Chondrocyte (in vitro differentiated cells): ENCODE measurements around the gene DRC1. TPM values are rescaled to one million over a fixed set of nuclear protein-coding genes. Genes with fewer than 3 reads are reported as not detected.
"Not testable (repeated sequence)": the region's sequence is repeated elsewhere in the genome, so short reads cannot be mapped to it uniquely, and the experiment has no call there.

Experiments used
- DNase-seq: peaks from one replicate; pipeline ENCODE4 v3.0.0; 2021; ENCODE audit warnings: mixed read lengths, low spot score
- H3K27ac Mint-ChIP-seq: one replicate; pipeline ENCODE4 v1.8.0; 2021; ENCODE audit warnings: mild to moderate bottlenecking, moderate library complexity, mixed read lengths; ENCODE audit not compliant: unreplicated experiment
- H3K27me3 Mint-ChIP-seq: 2 replicates; pipeline ENCODE4 v1.8.0; 2021; ENCODE audit warnings: low read depth, mixed read lengths
- H3K36me3 Mint-ChIP-seq: 2 replicates; pipeline ENCODE4 v1.8.0; 2021; ENCODE audit warnings: low read depth, mixed read lengths
- H3K4me1 Mint-ChIP-seq: 2 replicates; pipeline ENCODE4 v1.8.0; 2021; ENCODE audit warnings: low read depth, mild to moderate bottlenecking, mixed read lengths
- H3K4me3 Mint-ChIP-seq: one replicate; pipeline ENCODE4 v1.8.0; 2021; ENCODE audit warnings: mild to moderate bottlenecking, moderate library complexity, mixed read lengths; ENCODE audit not compliant: unreplicated experiment
- H3K9me3 Mint-ChIP-seq: 2 replicates; pipeline ENCODE4 v1.8.0; 2021; ENCODE audit warnings: low read depth, mixed read lengths
- total RNA-seq: library from RNA; stranded (reverse); gene quantifications from 3 replicates; pipeline ENCODE4 v1.2.1, GENCODE V29; 2021
- TF ChIP-seq, protein P1 (sequence below): fragments of 200-600 bp; sonication (generic); IDR thresholded peaks from 2 replicates; pipeline ENCODE4 v1.5.0; 2021; ENCODE audit warnings: antibody characterized with exemption, mild to moderate bottlenecking, moderate library complexity

The DRC1 gene
- total RNA-seq, 1 donor from 2014 or later, result 0.17 TPM

DNA sequence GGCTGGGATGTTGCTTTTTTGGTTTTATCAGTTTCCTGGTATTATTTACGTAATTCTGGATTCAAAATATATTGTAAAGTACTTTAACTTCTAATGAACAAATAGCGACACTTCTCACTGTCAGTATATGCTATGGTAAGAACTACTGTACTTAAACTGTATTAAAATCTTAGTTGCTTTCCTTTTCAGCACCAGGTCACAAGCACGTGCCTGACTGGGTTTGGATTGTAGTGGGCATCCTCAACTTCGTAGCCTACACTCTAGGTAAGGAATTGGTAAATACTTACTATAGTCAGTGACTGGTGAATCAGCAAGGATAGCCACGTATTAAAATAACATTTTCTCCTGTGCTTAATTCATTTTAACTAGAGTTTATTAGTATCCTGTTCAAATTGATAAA, 34.8 kb upstream of the DRC1 start:
- no peak overlapping the region for H3K4me3 Mint-ChIP-seq
- no peak overlapping the region for H3K27ac Mint-ChIP-seq
- no peaks in the 10 kb centered on the region for H3K27me3 Mint-ChIP-seq
- no peak for DNase-seq
- H3K4me1 Mint-ChIP-seq, result peaks cover 5% of the 10 kb centered on the region
- TF ChIP-seq, protein P1, sequence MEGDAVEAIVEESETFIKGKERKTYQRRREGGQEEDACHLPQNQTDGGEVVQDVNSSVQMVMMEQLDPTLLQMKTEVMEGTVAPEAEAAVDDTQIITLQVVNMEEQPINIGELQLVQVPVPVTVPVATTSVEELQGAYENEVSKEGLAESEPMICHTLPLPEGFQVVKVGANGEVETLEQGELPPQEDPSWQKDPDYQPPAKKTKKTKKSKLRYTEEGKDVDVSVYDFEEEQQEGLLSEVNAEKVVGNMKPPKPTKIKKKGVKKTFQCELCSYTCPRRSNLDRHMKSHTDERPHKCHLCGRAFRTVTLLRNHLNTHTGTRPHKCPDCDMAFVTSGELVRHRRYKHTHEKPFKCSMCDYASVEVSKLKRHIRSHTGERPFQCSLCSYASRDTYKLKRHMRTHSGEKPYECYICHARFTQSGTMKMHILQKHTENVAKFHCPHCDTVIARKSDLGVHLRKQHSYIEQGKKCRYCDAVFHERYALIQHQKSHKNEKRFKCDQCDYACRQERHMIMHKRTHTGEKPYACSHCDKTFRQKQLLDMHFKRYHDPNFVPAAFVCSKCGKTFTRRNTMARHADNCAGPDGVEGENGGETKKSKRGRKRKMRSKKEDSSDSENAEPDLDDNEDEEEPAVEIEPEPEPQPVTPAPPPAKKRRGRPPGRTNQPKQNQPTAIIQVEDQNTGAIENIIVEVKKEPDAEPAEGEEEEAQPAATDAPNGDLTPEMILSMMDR, result no peak
- peaks cover 4% of the 10 kb centered on the region for H3K36me3 Mint-ChIP-seq
- H3K9me3 Mint-ChIP-seq, result no peaks in the 10 kb centered on the region

DNA sequence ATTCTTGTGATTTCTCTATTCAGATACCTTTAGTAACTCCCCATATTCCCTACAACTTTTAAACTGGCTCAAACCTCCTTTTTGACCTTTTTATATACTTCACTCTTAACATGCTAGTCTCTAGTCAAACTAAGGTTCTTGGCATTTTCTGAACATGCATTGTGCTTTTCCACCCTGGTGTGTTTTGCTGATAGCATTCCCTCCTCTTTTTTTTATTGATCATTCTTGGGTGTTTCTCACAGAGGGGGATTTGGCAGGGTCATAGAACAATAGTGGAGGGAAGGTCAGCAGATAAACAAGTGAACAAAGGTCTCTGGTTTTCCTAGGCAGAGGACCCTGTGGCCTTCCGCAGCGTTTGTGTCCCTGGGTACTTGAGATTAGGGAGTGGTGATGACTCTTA, 32.1 kb upstream of the DRC1 start:
- H3K36me3 Mint-ChIP-seq, result peaks cover 12% of the 10 kb centered on the region
- not testable (repeated sequence) for H3K27me3 Mint-ChIP-seq, H3K9me3 Mint-ChIP-seq, H3K4me3 Mint-ChIP-seq, H3K27ac Mint-ChIP-seq, H3K4me1 Mint-ChIP-seq, DNase-seq

DNA sequence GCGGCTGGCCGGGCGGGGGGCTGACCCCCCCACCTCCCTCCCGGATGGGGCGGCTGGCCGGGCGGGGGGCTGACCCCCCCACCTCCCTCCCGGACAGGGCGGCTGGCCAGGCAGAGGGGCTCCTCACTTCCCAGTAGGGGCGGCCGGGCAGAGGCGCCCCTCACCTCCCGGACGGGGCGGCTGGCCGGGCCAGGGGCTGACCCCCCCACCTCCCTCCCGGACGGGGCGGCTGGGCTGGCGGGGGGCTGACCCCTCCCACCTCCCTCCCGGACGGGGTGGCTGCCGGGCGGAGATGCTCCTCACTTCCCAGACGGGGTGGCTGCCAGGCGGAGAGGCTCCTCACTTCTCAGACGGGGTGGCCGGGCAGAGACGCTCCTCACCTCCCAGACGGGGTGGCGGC, 30.8 kb upstream of the DRC1 start:
- not testable (repeated sequence) for DNase-seq

DNA sequence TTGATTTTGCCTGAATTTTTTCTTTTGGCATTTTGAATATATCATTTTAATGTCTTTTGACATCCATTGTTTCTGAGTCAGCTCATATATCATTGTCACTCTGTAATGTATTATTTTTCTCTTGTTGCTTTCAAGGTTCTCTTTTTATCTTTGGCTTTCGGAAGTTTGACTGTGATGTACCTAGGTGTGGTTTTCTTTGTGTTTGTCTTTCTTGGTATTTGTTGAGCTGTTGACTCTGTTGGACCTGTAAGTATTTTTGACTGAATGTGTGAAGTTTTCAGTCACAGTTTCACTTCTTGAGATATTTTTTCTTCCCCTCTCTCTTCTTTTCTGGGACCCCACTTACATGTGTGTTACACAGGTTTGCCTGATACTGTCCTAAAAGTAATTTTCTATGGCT, 24.9 kb upstream of the DRC1 start:
- Mint-ChIP-seq H3K4me3 (no peak overlapping the region), H3K27ac (no peak overlapping the region), H3K9me3 (no peaks in the 10 kb centered on the region), H3K4me1 (no peaks in the 10 kb centered on the region), H3K27me3 (no peaks in the 10 kb centered on the region), H3K36me3 (peaks cover 26% of the 10 kb centered on the region)
- TF ChIP-seq, protein P1, result no peak
- no peak for DNase-seq

More for the DNA sequence above, 30.8 kb upstream of the DRC1 start:
- H3K27ac Mint-ChIP-seq, H3K4me1 Mint-ChIP-seq, H3K9me3 Mint-ChIP-seq, H3K4me3 Mint-ChIP-seq, H3K27me3 Mint-ChIP-seq: not testable (repeated sequence)
- H3K36me3 Mint-ChIP-seq, result peaks cover 15% of the 10 kb centered on the region

DNA sequence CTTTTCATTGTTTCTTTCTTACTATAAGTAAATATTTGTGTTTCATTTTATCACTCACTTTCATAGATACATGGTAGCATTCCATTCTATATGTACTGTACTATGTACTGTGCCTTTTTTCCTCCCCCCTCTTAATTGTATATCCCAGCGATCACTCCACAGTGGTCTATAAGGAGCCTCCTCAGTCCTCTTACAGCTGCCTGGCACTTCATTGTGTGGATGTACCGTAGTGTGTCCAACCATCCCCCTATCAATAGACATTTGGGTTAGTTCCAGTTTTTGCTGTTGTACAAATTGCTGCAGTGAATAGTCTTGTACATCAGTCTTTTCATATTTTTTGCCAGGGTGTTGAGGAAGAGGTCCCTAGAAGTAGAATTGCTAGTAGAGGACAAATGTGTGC, 21.4 kb upstream of the DRC1 start:
- no peaks in the 10 kb centered on the region for H3K27me3 Mint-ChIP-seq
- TF ChIP-seq, protein P1, result no peak
- no peak overlapping the region for H3K27ac Mint-ChIP-seq
- H3K36me3 Mint-ChIP-seq, result peaks cover 26% of the 10 kb centered on the region
- no peaks in the 10 kb centered on the region for H3K9me3 Mint-ChIP-seq
- DNase-seq, result no peak
- peaks cover 6% of the 10 kb centered on the region for H3K4me1 Mint-ChIP-seq
- no peak overlapping the region for H3K4me3 Mint-ChIP-seq

DNA sequence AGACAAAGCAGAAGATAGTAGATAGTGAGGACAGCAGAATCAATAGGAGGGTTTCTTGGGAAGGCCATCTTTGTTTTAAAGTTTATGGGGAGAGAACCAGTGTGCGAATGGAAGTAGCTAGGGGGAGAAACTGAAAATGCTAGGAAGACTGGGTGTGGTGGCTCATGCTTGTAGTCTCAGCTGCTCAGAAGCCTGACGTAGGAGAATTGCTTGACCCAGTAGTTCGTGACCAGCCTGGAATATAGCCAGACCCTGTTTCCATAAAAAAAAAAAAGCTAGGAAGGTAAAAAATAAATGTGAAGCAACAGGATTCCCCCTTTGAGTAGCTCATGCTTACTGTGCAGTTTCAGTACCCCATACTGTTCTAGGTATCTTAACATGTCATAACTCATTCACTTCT, 19.2 kb upstream of the DRC1 start:
- DNase-seq, result no peak
- peaks cover 21% of the 10 kb centered on the region for H3K36me3 Mint-ChIP-seq
- TF ChIP-seq, protein P1, result no peak
- no peak overlapping the region for H3K27ac Mint-ChIP-seq
- no peak overlapping the region for H3K4me3 Mint-ChIP-seq
- H3K9me3 Mint-ChIP-seq, result no peaks in the 10 kb centered on the region
- H3K27me3 Mint-ChIP-seq, result no peaks in the 10 kb centered on the region
- peaks cover 6% of the 10 kb centered on the region for H3K4me1 Mint-ChIP-seq
